HEK293 (cell line): ENCODE data around the gene MAPK9.

Source experiments
- CTCF ChIA-PET: fragments of 350-600 bp; formaldehyde crosslinking; extraction: SDS; loops from one replicate; lab custom pipeline; 2021; ENCODE audit warnings: antibody characterized with exemption; lab: Yijun Ruan, JAX
- POLR2A ChIA-PET: fragments of 300-600 bp; formaldehyde crosslinking; extraction: SDS; loops from one replicate; lab custom pipeline; 2020; ENCODE audit warnings: antibody characterized with exemption, inconsistent platforms; lab: Yijun Ruan, JAX
- H3K27ac ChIP-seq: fragments of 200-500 bp; sonication (Bioruptor generic); 2 replicates; pipeline ENCODE4 v1.5.1; 2014; ENCODE audit warnings: low read depth, low read length, control low read depth, inconsistent platforms; ENCODE audit errors: extremely low read depth
- H3K36me3 ChIP-seq, 2 experiments: fragments of 200-500 bp in 1 of 2; sonication (Bioruptor generic) in 1 of 2; 1 replicate in 1 of 2; 2 replicates in 1 of 2; pipeline ENCODE4 v1.5.1; 2014 to 2017; ENCODE audit warnings: inconsistent platforms in 2 of 2, low read length in 2 of 2; ENCODE audit not compliant: control insufficient read depth in 2 of 2, insufficient read depth in 1 of 2
- H3K4me1 ChIP-seq: fragments of 200-500 bp; sonication (Bioruptor generic); 2 replicates; pipeline ENCODE4 v1.5.1; 2014; ENCODE audit warnings: mild to moderate bottlenecking, low read length, inconsistent platforms; ENCODE audit not compliant: control insufficient read depth, insufficient read depth
- H3K4me3 ChIP-seq: 2 replicates; pipeline ENCODE4 v1.5.1; 2011; ENCODE audit warnings: low read depth, mild to moderate bottlenecking, control low read depth, low read length, moderate library complexity
- H3K9me3 ChIP-seq: fragments of 200-500 bp; sonication (Bioruptor generic); 2 replicates; pipeline ENCODE4 v1.5.1; 2014; ENCODE audit warnings: low read depth, low read length, inconsistent platforms; ENCODE audit not compliant: control insufficient read depth, insufficient read depth
- GLI2 ChIP-seq: fragments of 450-650 bp; formaldehyde crosslinking; IDR thresholded peaks from 2 replicates; pipeline ENCODE4; 2017; ENCODE audit warnings: missing biosample characterization, missing genetic modification characterization, low read depth, borderline replicate concordance
- GLIS2 ChIP-seq: fragments of 450-650 bp; formaldehyde crosslinking; IDR thresholded peaks from 2 replicates; pipeline ENCODE4 v1.5.1; 2016; ENCODE audit warnings: missing biosample characterization, missing genetic modification characterization
- YY1 ChIP-seq: fragments of 450-650 bp; formaldehyde crosslinking; IDR thresholded peaks from 2 replicates; pipeline ENCODE4 v1.5.1; 2018; ENCODE audit warnings: missing biosample characterization, missing genetic modification characterization
- YY2 ChIP-seq: fragments of 450-650 bp; formaldehyde crosslinking; IDR thresholded peaks from 2 replicates; pipeline ENCODE4 v1.5.1; 2016; ENCODE audit warnings: missing biosample characterization, missing genetic modification characterization
- ZNF132 ChIP-seq: fragments of 450-650 bp; formaldehyde crosslinking; IDR thresholded peaks from 2 replicates; pipeline ENCODE4 v1.5.1; 2017; ENCODE audit warnings: missing biosample characterization, missing genetic modification characterization, borderline replicate concordance
- ZNF157 ChIP-seq: fragments of 450-650 bp; formaldehyde crosslinking; IDR thresholded peaks from 2 replicates; pipeline ENCODE4 v1.5.1; 2016; ENCODE audit warnings: missing biosample characterization, missing genetic modification characterization
- ZNF335 ChIP-seq: fragments of 450-650 bp; formaldehyde crosslinking; conservative IDR thresholded peaks from 2 replicates; pipeline ENCODE4 v1.5.1; 2016; ENCODE audit warnings: missing biosample characterization, missing genetic modification characterization
- ZNF391 ChIP-seq: fragments of 450-650 bp; formaldehyde crosslinking; IDR thresholded peaks from 2 replicates; pipeline ENCODE4 v1.5.1; 2016; ENCODE audit warnings: low read depth, missing biosample characterization, missing genetic modification characterization, borderline replicate concordance
- ZNF510 ChIP-seq: fragments of 450-650 bp; formaldehyde crosslinking; IDR thresholded peaks from 2 replicates; pipeline ENCODE4 v1.5.1; 2018; ENCODE audit warnings: mild to moderate bottlenecking, missing genetic modification characterization, missing biosample characterization; ENCODE audit not compliant: insufficient replicate concordance
- ZNF623 ChIP-seq: fragments of 450-650 bp; formaldehyde crosslinking; IDR thresholded peaks from 2 replicates; pipeline ENCODE4 v1.5.1; 2016; ENCODE audit warnings: missing biosample characterization, missing genetic modification characterization
- ZNF654 ChIP-seq: fragments of 450-650 bp; formaldehyde crosslinking; IDR thresholded peaks from 2 replicates; pipeline ENCODE4 v1.5.1; 2016; ENCODE audit warnings: low read depth, missing biosample characterization, missing genetic modification characterization
- ZNF692 ChIP-seq: fragments of 450-650 bp; formaldehyde crosslinking; IDR thresholded peaks from 2 replicates; pipeline ENCODE4 v1.5.1; 2016; ENCODE audit warnings: missing biosample characterization, missing genetic modification characterization
- ZNF701 ChIP-seq: fragments of 450-650 bp; formaldehyde crosslinking; IDR thresholded peaks from 2 replicates; pipeline ENCODE4 v1.5.1; 2016; ENCODE audit warnings: missing biosample characterization, missing genetic modification characterization
- TF ChIP-seq, protein P1 (sequence below): fragments of 450-650 bp; formaldehyde crosslinking; IDR thresholded peaks from 2 replicates; pipeline ENCODE4 v1.5.1; 2016; ENCODE audit warnings: missing biosample characterization, missing genetic modification characterization, low read depth
- TF ChIP-seq, protein P2 (sequence below): fragments of 450-650 bp; IDR thresholded peaks from 2 replicates; pipeline ENCODE4 v1.5.1; 2018; ENCODE audit warnings: missing biosample characterization, mild to moderate bottlenecking, missing genetic modification characterization
- TF ChIP-seq, protein P3 (sequence below): fragments of 450-650 bp; formaldehyde crosslinking; IDR thresholded peaks from 2 replicates; pipeline ENCODE4 v1.5.1; 2016; ENCODE audit warnings: missing biosample characterization, missing genetic modification characterization, borderline replicate concordance
- TF ChIP-seq, protein P4 (sequence below): fragments of 450-650 bp; formaldehyde crosslinking; IDR thresholded peaks from 2 replicates; pipeline ENCODE4 v1.5.1; 2016; ENCODE audit warnings: missing biosample characterization, missing genetic modification characterization

The MAPK9 gene

DNA sequence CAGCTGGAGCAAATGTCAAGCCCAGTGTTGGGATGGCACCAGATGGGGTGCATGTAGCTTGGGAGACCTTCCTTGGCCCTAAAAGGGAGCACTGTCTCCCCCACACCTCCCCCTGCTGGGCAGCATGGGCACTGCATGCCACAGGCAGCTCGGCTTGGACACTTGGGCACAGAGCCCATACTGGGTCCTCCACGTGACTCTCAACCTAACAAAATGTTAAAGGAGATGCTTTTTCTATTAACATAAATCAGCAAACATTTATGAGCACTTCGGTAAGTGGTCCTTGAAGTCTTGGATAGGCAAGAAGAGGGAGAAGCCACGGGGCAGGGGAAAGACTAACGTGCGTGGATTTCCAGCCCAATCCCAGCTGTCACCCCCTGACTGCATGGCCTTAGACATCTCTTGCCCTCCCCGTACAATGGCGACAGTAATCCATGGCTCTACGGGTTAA, 23.9 kb upstream of the MAPK9 start (continued):
- TF ChIP-seq ZNF701 (tag by site-specific recombination): no peak

DNA sequence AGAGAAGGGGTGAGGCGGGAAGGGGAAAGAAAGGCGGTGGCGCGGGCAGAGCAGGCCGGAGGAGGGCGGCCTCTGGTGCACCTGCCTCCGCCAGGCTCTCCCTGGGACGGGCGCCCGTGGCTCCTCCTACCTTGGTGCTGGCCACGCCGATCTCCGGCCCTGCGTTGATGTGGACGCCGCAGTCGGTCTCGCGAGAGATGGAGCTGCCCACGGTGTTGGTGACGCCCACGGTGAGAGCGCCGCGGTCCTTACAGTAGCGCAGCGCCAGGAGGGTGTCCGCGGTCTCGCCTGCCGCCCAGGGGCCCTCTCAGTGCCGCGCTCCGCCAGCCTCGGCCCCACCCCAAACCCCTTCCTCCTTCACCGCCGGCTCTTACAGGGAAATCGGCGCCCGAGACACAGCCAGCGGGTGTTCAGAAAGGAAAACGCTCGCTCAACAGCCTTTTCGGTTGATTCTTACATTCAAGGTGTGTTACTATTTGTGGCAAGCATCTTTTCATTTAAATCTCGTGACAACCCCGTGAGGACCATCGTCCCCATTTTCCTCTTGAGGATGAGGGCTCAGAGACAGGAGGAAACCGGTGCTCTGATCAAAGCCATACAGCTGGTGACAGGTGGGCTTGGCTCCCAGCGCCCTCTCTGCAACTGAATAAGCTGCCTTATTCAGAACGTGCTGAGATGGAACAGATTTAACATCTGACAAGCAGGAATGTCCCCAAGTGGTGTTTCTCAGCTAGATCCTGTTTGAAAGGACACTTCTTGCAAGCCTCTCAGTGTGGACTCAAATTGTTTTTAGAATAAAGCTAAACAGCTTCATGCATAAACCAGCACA, 22.0 kb upstream of the MAPK9 start:
- Histone ChIP-seq H3K9me3 (no peaks in the 10 kb centered on the region), H3K4me1 (no peaks in the 10 kb centered on the region), H3K4me3 (no peak overlapping the region), H3K27ac (no peak overlapping the region), H3K36me3 (peaks cover 0 to 39% of the 10 kb centered on the region in 2 experiments; a peak in 1 of 3 replicates)
- TF ChIP-seq, protein P1, sequence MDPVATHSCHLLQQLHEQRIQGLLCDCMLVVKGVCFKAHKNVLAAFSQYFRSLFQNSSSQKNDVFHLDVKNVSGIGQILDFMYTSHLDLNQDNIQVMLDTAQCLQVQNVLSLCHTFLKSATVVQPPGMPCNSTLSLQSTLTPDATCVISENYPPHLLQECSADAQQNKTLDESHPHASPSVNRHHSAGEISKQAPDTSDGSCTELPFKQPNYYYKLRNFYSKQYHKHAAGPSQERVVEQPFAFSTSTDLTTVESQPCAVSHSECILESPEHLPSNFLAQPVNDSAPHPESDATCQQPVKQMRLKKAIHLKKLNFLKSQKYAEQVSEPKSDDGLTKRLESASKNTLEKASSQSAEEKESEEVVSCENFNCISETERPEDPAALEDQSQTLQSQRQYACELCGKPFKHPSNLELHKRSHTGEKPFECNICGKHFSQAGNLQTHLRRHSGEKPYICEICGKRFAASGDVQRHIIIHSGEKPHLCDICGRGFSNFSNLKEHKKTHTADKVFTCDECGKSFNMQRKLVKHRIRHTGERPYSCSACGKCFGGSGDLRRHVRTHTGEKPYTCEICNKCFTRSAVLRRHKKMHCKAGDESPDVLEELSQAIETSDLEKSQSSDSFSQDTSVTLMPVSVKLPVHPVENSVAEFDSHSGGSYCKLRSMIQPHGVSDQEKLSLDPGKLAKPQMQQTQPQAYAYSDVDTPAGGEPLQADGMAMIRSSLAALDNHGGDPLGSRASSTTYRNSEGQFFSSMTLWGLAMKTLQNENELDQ: no peak
- TF ChIP-seq ZNF654 (tag by site-specific recombination): no peak
- no peak for TF ChIP-seq YY1 (tag by site-specific recombination)
- TF ChIP-seq, protein P2, sequence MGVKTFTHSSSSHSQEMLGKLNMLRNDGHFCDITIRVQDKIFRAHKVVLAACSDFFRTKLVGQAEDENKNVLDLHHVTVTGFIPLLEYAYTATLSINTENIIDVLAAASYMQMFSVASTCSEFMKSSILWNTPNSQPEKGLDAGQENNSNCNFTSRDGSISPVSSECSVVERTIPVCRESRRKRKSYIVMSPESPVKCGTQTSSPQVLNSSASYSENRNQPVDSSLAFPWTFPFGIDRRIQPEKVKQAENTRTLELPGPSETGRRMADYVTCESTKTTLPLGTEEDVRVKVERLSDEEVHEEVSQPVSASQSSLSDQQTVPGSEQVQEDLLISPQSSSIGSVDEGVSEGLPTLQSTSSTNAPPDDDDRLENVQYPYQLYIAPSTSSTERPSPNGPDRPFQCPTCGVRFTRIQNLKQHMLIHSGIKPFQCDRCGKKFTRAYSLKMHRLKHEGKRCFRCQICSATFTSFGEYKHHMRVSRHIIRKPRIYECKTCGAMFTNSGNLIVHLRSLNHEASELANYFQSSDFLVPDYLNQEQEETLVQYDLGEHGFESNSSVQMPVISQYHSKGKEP (tag by site-specific recombination): no peak
- TF ChIP-seq, protein P3, sequence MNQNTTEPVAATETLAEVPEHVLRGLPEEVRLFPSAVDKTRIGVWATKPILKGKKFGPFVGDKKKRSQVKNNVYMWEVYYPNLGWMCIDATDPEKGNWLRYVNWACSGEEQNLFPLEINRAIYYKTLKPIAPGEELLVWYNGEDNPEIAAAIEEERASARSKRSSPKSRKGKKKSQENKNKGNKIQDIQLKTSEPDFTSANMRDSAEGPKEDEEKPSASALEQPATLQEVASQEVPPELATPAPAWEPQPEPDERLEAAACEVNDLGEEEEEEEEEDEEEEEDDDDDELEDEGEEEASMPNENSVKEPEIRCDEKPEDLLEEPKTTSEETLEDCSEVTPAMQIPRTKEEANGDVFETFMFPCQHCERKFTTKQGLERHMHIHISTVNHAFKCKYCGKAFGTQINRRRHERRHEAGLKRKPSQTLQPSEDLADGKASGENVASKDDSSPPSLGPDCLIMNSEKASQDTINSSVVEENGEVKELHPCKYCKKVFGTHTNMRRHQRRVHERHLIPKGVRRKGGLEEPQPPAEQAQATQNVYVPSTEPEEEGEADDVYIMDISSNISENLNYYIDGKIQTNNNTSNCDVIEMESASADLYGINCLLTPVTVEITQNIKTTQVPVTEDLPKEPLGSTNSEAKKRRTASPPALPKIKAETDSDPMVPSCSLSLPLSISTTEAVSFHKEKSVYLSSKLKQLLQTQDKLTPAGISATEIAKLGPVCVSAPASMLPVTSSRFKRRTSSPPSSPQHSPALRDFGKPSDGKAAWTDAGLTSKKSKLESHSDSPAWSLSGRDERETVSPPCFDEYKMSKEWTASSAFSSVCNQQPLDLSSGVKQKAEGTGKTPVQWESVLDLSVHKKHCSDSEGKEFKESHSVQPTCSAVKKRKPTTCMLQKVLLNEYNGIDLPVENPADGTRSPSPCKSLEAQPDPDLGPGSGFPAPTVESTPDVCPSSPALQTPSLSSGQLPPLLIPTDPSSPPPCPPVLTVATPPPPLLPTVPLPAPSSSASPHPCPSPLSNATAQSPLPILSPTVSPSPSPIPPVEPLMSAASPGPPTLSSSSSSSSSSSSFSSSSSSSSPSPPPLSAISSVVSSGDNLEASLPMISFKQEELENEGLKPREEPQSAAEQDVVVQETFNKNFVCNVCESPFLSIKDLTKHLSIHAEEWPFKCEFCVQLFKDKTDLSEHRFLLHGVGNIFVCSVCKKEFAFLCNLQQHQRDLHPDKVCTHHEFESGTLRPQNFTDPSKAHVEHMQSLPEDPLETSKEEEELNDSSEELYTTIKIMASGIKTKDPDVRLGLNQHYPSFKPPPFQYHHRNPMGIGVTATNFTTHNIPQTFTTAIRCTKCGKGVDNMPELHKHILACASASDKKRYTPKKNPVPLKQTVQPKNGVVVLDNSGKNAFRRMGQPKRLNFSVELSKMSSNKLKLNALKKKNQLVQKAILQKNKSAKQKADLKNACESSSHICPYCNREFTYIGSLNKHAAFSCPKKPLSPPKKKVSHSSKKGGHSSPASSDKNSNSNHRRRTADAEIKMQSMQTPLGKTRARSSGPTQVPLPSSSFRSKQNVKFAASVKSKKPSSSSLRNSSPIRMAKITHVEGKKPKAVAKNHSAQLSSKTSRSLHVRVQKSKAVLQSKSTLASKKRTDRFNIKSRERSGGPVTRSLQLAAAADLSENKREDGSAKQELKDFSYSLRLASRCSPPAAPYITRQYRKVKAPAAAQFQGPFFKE (tag by site-specific recombination): no peak
- no peak for TF ChIP-seq ZNF623
- TF ChIP-seq ZNF335 (tag by site-specific recombination): no peak
- TF ChIP-seq YY2 (tag by site-specific recombination): no peak
- no peak for TF ChIP-seq GLI2 (tag by site-specific recombination)
- TF ChIP-seq ZNF132: no peak
- TF ChIP-seq ZNF692 (tag by site-specific recombination): no peak
- no peak for TF ChIP-seq GLIS2 (tag by site-specific recombination)
- TF ChIP-seq, protein P4, sequence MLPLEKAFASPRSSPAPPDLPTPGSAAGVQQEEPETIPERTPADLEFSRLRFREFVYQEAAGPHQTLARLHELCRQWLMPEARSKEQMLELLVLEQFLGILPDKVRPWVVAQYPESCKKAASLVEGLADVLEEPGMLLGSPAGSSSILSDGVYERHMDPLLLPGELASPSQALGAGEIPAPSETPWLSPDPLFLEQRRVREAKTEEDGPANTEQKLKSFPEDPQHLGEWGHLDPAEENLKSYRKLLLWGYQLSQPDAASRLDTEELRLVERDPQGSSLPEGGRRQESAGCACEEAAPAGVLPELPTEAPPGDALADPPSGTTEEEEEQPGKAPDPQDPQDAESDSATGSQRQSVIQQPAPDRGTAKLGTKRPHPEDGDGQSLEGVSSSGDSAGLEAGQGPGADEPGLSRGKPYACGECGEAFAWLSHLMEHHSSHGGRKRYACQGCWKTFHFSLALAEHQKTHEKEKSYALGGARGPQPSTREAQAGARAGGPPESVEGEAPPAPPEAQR (tag by site-specific recombination): no peak
- no peak for TF ChIP-seq ZNF391 (tag by site-specific recombination)
- TF ChIP-seq ZNF157 (tag by site-specific recombination): no peak
- no peak for TF ChIP-seq ZNF510 (tag by site-specific recombination)
- ChIA-PET CTCF (interaction anchor here (1.1 to 4.7 kb wide), 3 partner anchors 15 to 112 kb away, joined by 3 to 45 read pairs (median 6); no protein-coding TSS in a partner anchor), POLR2A (interaction anchor here (0.5 to 1.0 kb wide), 2 partner anchors 15 to 246 kb away, joined by 3 read pairs; no protein-coding TSS in a partner anchor)
